Liver (tissue), 9 donors: ENCODE measurements around the gene PKD2L1. TPM values are rescaled to one million over a fixed set of nuclear protein-coding genes. Genes with fewer than 3 reads are reported as not detected.
A peak's percentile ranks its signal among the peaks of the same experiment; 100 is the strongest.

Source experiments
- DNase-seq: peaks from one replicate; pipeline ENCODE4 v3.0.0-alpha.2; 2017; ENCODE audit warnings: low spot score
- H3K27ac ChIP-seq, 2 donors: one replicate each; pipeline ENCODE4 v1.7.0; 2013; ENCODE audit warnings: inconsistent platforms in 2 of 2, low read length in 2 of 2, control low read depth in 1 of 2, low read depth in 1 of 2, mild to moderate bottlenecking in 1 of 2
- H3K27me3 ChIP-seq, 4 donors: one replicate each; pipeline versions ENCODE4 v1.6.1 to v1.7.0; 2013; ENCODE audit warnings: low read length in 3 of 4, inconsistent platforms in 1 of 4, mild to moderate bottlenecking in 1 of 4, moderate library complexity in 1 of 4; ENCODE audit not compliant: control insufficient read depth in 4 of 4, insufficient read depth in 4 of 4
- H3K36me3 ChIP-seq, 4 donors: one replicate each; pipeline versions ENCODE4 v1.6.1 to v1.7.0; 2013; ENCODE audit warnings: low read length in 3 of 4, mild to moderate bottlenecking in 3 of 4, low read depth in 1 of 4, moderate library complexity in 1 of 4; ENCODE audit not compliant: control insufficient read depth in 4 of 4, insufficient read depth in 3 of 4
- H3K4me1 ChIP-seq, 4 donors: one replicate each; pipeline versions ENCODE4 v1.6.1 to v1.7.0; 2013; ENCODE audit warnings: low read length in 3 of 4, mild to moderate bottlenecking in 3 of 4, moderate library complexity in 1 of 4; ENCODE audit not compliant: control insufficient read depth in 4 of 4, insufficient read depth in 4 of 4
- H3K4me3 ChIP-seq, 3 donors: one replicate each; pipeline versions ENCODE4 v1.6.1 to v1.7.0; 2013; ENCODE audit warnings: low read length in 3 of 3, control low read depth in 1 of 3, low read depth in 1 of 3, mild to moderate bottlenecking in 1 of 3
- H3K9ac ChIP-seq, 2 donors: one replicate each; pipeline ENCODE4 v1.7.0; 2013; ENCODE audit warnings: low read length in 2 of 2, mild to moderate bottlenecking in 2 of 2, moderate library complexity in 2 of 2, control low read depth in 1 of 2, low read depth in 1 of 2
- H3K9me3 ChIP-seq, 4 donors: one replicate each; pipeline versions ENCODE4 v1.6.1 to v1.7.0; 2013; ENCODE audit warnings: low read length in 3 of 4; ENCODE audit not compliant: control insufficient read depth in 4 of 4
- ATF3 ChIP-seq: IDR thresholded peaks from 2 replicates; pipeline ENCODE4 v1.6.1; 2016; ENCODE audit warnings: antibody characterized with exemption
- CTCF ChIP-seq: fragments of 150-350 bp; IDR thresholded peaks from 2 replicates; pipeline ENCODE4 v1.5.1; 2017; ENCODE audit warnings: improper control_type of control experiment, low read depth, low read length; ENCODE audit not compliant: missing input control
- FOXA1 ChIP-seq: IDR thresholded peaks from 2 replicates; pipeline ENCODE4 v1.6.1; 2016; ENCODE audit warnings: antibody characterized with exemption
- GABPA ChIP-seq, 2 donors: IDR thresholded peaks in 1 of 2; conservative IDR thresholded peaks in 1 of 2; 2 replicates each; pipeline ENCODE4 v1.6.1; 2016; ENCODE audit warnings: antibody characterized with exemption in 2 of 2, mild to moderate bottlenecking in 1 of 2, moderate library complexity in 1 of 2
- HNF4A ChIP-seq, 2 donors: conservative IDR thresholded peaks; 2 replicates each; pipeline ENCODE4 v1.6.1; 2016; ENCODE audit warnings: antibody characterized with exemption in 2 of 2, mild to moderate bottlenecking in 2 of 2
- HNF4G ChIP-seq: IDR thresholded peaks from 2 replicates; pipeline ENCODE4 v1.6.1; 2016; ENCODE audit warnings: antibody characterized with exemption
- MAX ChIP-seq: IDR thresholded peaks from 2 replicates; pipeline ENCODE4 v1.6.1; 2016; ENCODE audit warnings: antibody characterized with exemption
- RAD21 ChIP-seq, 2 donors: IDR thresholded peaks; 2 replicates each; pipeline ENCODE4 v1.6.1; 2016; ENCODE audit warnings: antibody characterized with exemption in 2 of 2, mild to moderate bottlenecking in 2 of 2
- REST ChIP-seq: IDR thresholded peaks from 2 replicates; pipeline ENCODE4 v1.6.1; 2016; ENCODE audit warnings: antibody characterized with exemption, mild to moderate bottlenecking
- RXRA ChIP-seq, 2 donors: IDR thresholded peaks; 2 replicates each; pipeline ENCODE4 v1.6.1; 2017 to 2018; ENCODE audit warnings: antibody characterized with exemption in 2 of 2, mild to moderate bottlenecking in 1 of 2
- SP1 ChIP-seq: IDR thresholded peaks from 2 replicates; pipeline ENCODE4 v1.6.1; 2018; ENCODE audit warnings: antibody characterized with exemption, mild to moderate bottlenecking
- TAF1 ChIP-seq: conservative IDR thresholded peaks from 2 replicates; pipeline ENCODE4 v1.6.1; 2016; ENCODE audit warnings: antibody characterized with exemption, mild to moderate bottlenecking
- YY1 ChIP-seq: IDR thresholded peaks from 2 replicates; pipeline ENCODE4 v1.6.1; 2016; ENCODE audit warnings: antibody characterized with exemption, mild to moderate bottlenecking
- WGBS: extraction: QIAGEN DNeasy Blood & Tissue Kit; methylation state at CpG from one replicate; pipeline ENCODE4 v1.1.7; 2013; 5-methylcytosine and 5-hydroxymethylcytosine counted together
- polyA plus RNA-seq, 2 donors: library from polyadenylated mRNA; stranded (reverse) in 1 of 2; unstranded in 1 of 2; fragments of 200-250 nt in 1 of 2; fragments of >200 nt in 1 of 2; fragmentation: Nextera tagmentation in 1 of 2; extraction: Ambion mirVana in 1 of 2; gene quantifications; one replicate each; pipeline versions ENCODE4 v1.2.1 to v1.2.3, GENCODE V29; 2013 to 2015
- total RNA-seq, 2 donors: library from RNA; depleted of rRNA; stranded (reverse); fragments of >200 nt; gene quantifications; one replicate each; pipeline ENCODE4 v1.2.3, GENCODE V29; 2014
- TF ChIP-seq, protein P1 (sequence below): IDR thresholded peaks from 2 replicates; pipeline ENCODE4 v1.6.1; 2016; ENCODE audit warnings: antibody characterized with exemption
- donor health status: healthy.
- donor health status: healthy.
- donor health status: healthy.
- donor health status: healthy.
- donor health status: healthy.

PKD2L1 gene
- total and polyA plus RNA-seq, 4 donors = 0.06 to 0.15 (median 0.11) TPM

- TF ChIP-seq HNF4G = no peak
- no peak for TF ChIP-seq FOXA1
- TF ChIP-seq, protein P1, sequence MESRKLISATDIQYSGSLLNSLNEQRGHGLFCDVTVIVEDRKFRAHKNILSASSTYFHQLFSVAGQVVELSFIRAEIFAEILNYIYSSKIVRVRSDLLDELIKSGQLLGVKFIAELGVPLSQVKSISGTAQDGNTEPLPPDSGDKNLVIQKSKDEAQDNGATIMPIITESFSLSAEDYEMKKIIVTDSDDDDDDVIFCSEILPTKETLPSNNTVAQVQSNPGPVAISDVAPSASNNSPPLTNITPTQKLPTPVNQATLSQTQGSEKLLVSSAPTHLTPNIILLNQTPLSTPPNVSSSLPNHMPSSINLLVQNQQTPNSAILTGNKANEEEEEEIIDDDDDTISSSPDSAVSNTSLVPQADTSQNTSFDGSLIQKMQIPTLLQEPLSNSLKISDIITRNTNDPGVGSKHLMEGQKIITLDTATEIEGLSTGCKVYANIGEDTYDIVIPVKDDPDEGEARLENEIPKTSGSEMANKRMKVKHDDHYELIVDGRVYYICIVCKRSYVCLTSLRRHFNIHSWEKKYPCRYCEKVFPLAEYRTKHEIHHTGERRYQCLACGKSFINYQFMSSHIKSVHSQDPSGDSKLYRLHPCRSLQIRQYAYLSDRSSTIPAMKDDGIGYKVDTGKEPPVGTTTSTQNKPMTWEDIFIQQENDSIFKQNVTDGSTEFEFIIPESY = peak; percentile 97
- no peak for TF ChIP-seq ATF3
- TF ChIP-seq MAX = peak; percentile 66
Observed at GRCh38 chr10:100267239-100268104, 62.6 kb downstream of the PKD2L1 start, which contains the start of gene CWF19L1 (continued).

GRCh38 chr10:100265821-100266485 is 64.1 kb downstream of the PKD2L1 start:
- H3K27me3 ChIP-seq = no peaks in the 10 kb centered on the region
- TF ChIP-seq CTCF (no peak), SP1 (no peak), RAD21 (IDR thresholded peaks at IDR 0.05) (no peak), YY1 (no peak), TAF1 (no peak)
- no peak overlapping the region for H3K4me3 ChIP-seq
- no peak overlapping the region for H3K27ac ChIP-seq
- WGBS = 94% methylated on average over 15 of the region's 15 CpGs
- peaks cover 4 to 14% (median 12%) of the 10 kb centered on the region in 4 donors for H3K4me1 ChIP-seq
- no peaks in the 10 kb centered on the region for H3K9me3 ChIP-seq
- H3K9ac ChIP-seq = no peak overlapping the region
- H3K36me3 ChIP-seq = no peaks in the 10 kb centered on the region
- DNase-seq = no peak

- Histone ChIP-seq H3K4me3 (no peak overlapping the region), H3K36me3 (peaks cover 7 to 54% (median 33%) of the 10 kb centered on the region in 4 donors), H3K27me3 (no peaks in the 10 kb centered on the region), H3K9ac (no peak overlapping the region), H3K27ac (no peak overlapping the region), H3K9me3 (no peaks in the 10 kb centered on the region), H3K4me1 (no peaks in the 10 kb centered on the region)
- WGBS = 94% methylated on average over 3 of the region's 3 CpGs
- no peak for DNase-seq
- TF ChIP-seq, protein P1 = no peak
- no peak for TF ChIP-seq YY1
- TF ChIP-seq GABPA (IDR thresholded peaks at IDR 0.05 in 1 of 2, conservative IDR thresholded peaks at IDR 0.05 in 1 of 2) = no peak
- TF ChIP-seq HNF4A (conservative IDR thresholded peaks at IDR 0.05) = no peak
- no peak for TF ChIP-seq REST
- no peak for TF ChIP-seq RAD21 (IDR thresholded peaks at IDR 0.05)
- no peak for TF ChIP-seq RXRA (IDR thresholded peaks at IDR 0.05)
- no peak for TF ChIP-seq CTCF
- no peak for TF ChIP-seq HNF4G
- no peak for TF ChIP-seq MAX
Observed at GRCh38 chr10:100254191-100254590, 75.8 kb downstream of the PKD2L1 start.
